Muscle of leg (tissue), 11 donors: ENCODE results near the gene TSPYL4. TPM values are rescaled to one million over a fixed set of nuclear protein-coding genes. Genes with fewer than 3 reads are reported as not detected.
A peak's percentile ranks its signal among the peaks of the same experiment; 100 is the strongest.
"Not testable (repeated sequence)": the region's sequence is repeated elsewhere in the genome, so short reads cannot be mapped to it uniquely, and the experiment has no call there.

Experiments
- DNase-seq: peaks from one replicate; pipeline ENCODE4 v3.0.0; 2013
- H3K27ac ChIP-seq: one replicate; pipeline ENCODE4 v1.5.1; 2013; ENCODE audit warnings: mild to moderate bottlenecking, low read length, control low read depth
- H3K27me3 ChIP-seq: one replicate; pipeline ENCODE4 v1.6.1; 2013; ENCODE audit warnings: low read length; ENCODE audit not compliant: control insufficient read depth, insufficient read depth
- H3K36me3 ChIP-seq: one replicate; pipeline ENCODE4 v1.6.1; 2013; ENCODE audit warnings: low read length; ENCODE audit not compliant: control insufficient read depth, insufficient read depth
- H3K4me1 ChIP-seq: one replicate; pipeline ENCODE4 v1.6.1; 2013; ENCODE audit warnings: low read length; ENCODE audit not compliant: control insufficient read depth, insufficient read depth
- H3K4me3 ChIP-seq: one replicate; pipeline ENCODE4 v1.5.1; 2013; ENCODE audit warnings: low read length, control low read depth
- H3K9me3 ChIP-seq: replicated peaks from 2 replicates; pipeline ENCODE4 v1.6.1; 2013; ENCODE audit warnings: low read depth, low read length; ENCODE audit not compliant: control insufficient read depth
- WGBS: methylation state at CpG from one replicate; pipeline ENCODE4 v1.1.5; 2013; ENCODE audit warnings: missing lambda C conversion rate; ENCODE audit not compliant: insufficient coverage; 5-methylcytosine and 5-hydroxymethylcytosine counted together
- polyA plus RNA-seq, 8 donors: library from polyadenylated mRNA; unstranded; fragments of 120-200 nt; gene quantifications; one replicate each; pipeline versions ENCODE4 v1.2.1 to v1.2.3, GENCODE V29; 2013; ENCODE audit warnings: inconsistent platforms in 1 of 8, low replicate concordance in 1 of 8; ENCODE audit not compliant: insufficient read length in 8 of 8, insufficient read depth in 1 of 8
- total RNA-seq: library from RNA; stranded (reverse); fragments of 120-200 nt; gene quantifications from one replicate; pipeline ENCODE4 v1.2.4, GENCODE V29; 2013

The TSPYL4 gene
- total and polyA plus RNA-seq, 9 donors: 11.8 to 25.2 (median 18.7) TPM

DNA sequence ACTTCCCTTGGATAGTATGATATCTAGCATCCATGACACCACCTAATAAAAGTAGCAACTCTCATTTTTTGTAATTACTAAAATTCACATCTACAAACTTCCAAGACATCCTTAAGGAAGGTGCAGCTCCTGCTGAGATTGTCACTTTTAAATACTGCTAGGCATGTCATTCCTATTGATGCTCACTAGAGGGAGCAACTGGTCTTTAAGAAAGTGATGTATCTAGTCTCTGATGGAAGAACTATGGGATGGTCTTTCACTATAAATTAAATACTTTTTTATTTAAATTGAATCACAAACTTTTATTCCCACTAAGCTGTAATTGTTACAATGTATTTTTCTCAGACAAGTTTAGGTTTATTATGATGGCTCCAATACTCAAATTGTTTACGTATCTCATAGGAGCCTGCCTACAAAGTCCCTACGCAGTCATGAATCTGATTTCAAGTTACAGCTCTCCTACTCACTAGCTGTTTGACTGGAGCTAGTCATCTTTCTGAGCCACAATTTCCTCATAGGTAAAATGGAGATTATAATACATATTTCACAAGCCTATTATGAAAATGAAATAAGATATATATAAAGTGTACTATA, 33.9 kb upstream of the TSPYL4 start:
- H3K4me3 ChIP-seq: no peak overlapping the region
- no CpG with 5 or more reads among the region's 2 CpGs for WGBS
- DNase-seq: peak; percentile 64
- no peak overlapping the region for H3K27ac ChIP-seq
- H3K36me3 ChIP-seq: no peaks in the 10 kb centered on the region
- H3K4me1 ChIP-seq: no peaks in the 10 kb centered on the region
- H3K9me3 ChIP-seq: no peaks in the 10 kb centered on the region
- H3K27me3 ChIP-seq: no peaks in the 10 kb centered on the region

DNA sequence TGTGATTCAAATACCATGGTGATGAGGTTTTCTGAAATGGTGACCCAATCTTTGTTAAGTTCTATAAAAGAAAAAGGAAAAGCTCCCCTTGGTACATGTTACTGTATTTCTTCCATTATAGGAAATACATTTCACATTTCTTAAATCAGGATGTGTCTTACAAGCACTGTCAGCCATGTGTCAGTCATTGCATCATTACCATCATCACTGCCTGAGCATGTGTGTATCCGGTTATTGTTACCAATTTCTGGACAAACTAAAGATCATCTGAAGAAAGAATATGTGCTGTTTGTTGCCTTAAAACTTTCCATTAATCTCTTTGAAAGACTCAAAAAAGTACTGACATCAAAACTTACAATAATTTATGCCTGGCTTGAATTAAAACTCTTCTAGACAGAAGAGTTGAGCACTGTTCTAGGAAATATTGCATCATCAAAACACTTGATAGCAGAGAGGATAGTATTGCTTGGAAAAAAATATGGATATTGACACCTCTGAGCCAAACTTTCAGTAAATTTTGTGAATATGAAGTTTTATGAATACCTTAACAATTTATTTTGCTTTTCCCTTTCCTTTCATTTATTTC, 33.0 kb upstream of the TSPYL4 start:
- H3K36me3 ChIP-seq: no peaks in the 10 kb centered on the region
- H3K9me3 ChIP-seq: no peaks in the 10 kb centered on the region
- WGBS: no CpG with 5 or more reads among the region's 1 CpG
- H3K27ac ChIP-seq: no peak overlapping the region
- H3K27me3 ChIP-seq: no peaks in the 10 kb centered on the region
- no peak overlapping the region for H3K4me3 ChIP-seq
- H3K4me1 ChIP-seq: no peaks in the 10 kb centered on the region
- no peak for DNase-seq

DNA sequence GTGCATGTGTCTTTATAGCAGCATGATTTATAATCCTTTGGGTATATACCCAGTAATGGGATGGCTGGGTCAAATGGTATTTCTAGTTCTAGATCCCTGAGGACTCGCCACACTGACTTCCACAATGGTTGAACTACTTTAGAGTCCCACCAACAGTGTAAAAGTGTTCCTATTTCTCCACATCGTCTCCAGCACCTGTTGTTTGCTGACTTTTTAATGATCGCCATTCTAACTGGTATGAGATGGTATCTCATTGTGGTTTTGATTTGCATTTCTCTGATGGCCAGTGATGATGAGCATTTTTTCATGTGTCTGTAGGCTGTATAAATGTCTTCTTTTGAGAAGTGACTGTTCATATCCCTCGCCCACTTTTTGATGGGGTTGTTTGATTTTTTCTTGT, 31.1 kb upstream of the TSPYL4 start:
- H3K9me3 ChIP-seq, H3K4me1 ChIP-seq, H3K27ac ChIP-seq, H3K36me3 ChIP-seq, DNase-seq, H3K4me3 ChIP-seq, H3K27me3 ChIP-seq: not testable (repeated sequence)
- no CpG with 5 or more reads among the region's 4 CpGs for WGBS

DNA sequence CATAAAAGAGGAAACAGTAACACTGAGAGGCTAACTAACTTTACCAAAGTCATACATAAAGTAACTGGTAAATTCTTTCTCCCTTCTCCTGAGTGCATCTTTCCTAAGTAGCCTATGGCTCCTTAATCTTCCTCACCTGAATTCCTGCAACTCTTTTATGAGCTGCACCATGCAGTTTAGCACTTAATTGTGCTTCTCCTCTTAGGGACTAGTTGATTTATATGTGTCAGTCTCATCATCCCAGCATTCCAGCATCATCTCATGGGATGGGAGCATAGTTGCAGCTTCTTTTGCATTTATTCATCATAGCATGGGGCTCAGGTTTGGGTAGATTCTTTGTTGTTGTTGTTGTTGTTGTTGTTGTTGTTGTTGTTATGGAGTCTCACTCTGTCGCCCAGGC, 29.3 kb upstream of the TSPYL4 start:
- no peak for DNase-seq
- no CpG with 5 or more reads among the region's 1 CpG for WGBS
- no peaks in the 10 kb centered on the region for H3K27me3 ChIP-seq
- no peaks in the 10 kb centered on the region for H3K9me3 ChIP-seq
- H3K4me3 ChIP-seq: no peak overlapping the region
- no peak overlapping the region for H3K27ac ChIP-seq
- H3K4me1 ChIP-seq: peaks cover 15% of the 10 kb centered on the region
- H3K36me3 ChIP-seq: peaks cover 4% of the 10 kb centered on the region

DNA sequence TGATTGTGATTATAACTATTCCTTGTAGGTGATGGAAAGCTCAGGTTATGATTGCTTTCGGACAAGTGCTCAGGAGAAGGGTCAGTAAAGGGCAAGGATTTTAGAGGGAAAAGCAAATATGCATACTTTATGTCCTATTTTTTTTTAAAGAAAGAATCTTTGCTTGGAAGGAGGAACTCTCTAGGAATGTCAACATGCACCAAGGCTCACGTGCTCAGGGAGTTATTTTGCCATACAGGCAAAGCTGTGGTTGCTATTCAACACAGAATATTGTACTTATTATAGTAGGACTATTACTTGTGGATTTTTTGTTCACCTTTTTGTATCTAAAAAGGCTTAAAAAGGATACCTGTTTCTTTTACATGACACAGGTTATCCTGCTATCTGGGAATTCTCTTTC, 28.8 kb upstream of the TSPYL4 start:
- Histone ChIP-seq H3K4me1 (peaks cover 20% of the 10 kb centered on the region), H3K4me3 (no peak overlapping the region), H3K27me3 (no peaks in the 10 kb centered on the region), H3K9me3 (no peaks in the 10 kb centered on the region), H3K27ac (no peak overlapping the region), H3K36me3 (peaks cover 9% of the 10 kb centered on the region)
- no CpG with 5 or more reads among the region's 2 CpGs for WGBS
- no peak for DNase-seq

DNA sequence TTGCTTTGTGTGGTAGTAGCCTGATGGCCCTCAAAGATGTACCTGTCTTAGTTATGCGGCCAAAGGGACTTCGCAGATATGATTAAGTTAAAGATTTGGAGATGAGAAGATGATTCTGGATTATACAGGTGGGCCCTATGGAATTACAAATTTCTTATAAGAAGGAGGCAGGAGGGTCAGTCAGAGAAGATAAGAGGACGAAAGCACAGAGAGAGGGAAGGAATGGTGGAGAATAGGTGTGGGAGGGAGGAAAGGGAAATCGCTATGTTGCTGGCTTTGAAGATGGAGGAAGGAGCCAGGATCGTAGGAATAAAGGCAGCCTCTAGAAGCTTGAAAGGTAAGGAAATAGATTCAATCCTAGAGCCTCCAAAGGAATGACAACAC, 27.1 kb upstream of the TSPYL4 start:
- Histone ChIP-seq H3K9me3 (no peaks in the 10 kb centered on the region), H3K4me3 (no peak overlapping the region)
- 94% methylated on average over 3 of the region's 5 CpGs for WGBS

DNA sequence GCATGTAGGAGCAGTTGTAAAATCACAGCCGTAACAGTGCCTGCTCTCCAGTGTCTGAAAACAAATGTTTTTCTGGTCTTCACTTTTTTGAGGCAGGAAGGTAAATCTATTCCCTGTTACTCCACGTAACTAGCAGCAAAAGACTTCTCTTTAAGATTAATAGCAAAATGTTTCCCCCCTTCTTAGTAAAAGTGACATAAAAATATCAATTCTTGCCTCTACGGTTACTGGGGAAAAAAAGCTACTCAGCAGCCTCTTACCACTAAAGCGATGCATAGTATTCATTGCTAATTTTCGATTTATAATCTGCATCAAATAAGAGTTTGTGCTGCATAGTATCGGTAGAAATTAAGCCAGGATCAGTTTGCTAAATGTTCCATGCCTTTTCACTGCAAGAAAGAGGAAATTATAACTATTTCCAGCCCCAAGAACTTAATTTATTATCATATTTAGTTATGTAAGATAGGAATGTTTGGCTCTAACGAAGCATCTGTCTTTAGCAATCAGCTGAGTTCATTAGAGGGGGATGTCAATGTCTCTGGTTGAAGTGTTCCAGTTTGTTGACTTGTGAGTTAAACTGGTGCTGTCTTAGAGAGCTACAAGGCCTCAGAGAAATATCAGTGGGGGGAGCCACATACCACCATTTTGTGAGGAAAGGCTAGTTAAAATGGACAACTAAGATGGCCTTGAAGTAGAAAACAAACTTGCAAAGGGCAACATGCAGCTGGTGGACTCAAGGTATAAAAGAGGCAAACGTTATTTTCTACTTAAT, 26.5 kb upstream of the TSPYL4 start:
- peak; percentile 20 for DNase-seq
- Histone ChIP-seq H3K27me3 (no peaks in the 10 kb centered on the region), H3K4me3 (peak overlapping the region; percentile 90), H3K36me3 (peaks cover 9% of the 10 kb centered on the region), H3K4me1 (peaks cover 25% of the 10 kb centered on the region), H3K27ac (peak overlapping the region; percentile 100), H3K9me3 (no peaks in the 10 kb centered on the region)
- WGBS: 49% methylated on average over 2 of the region's 8 CpGs

More for the DNA sequence above, 27.1 kb upstream of the TSPYL4 start:
- DNase-seq: no peak
- H3K4me1 ChIP-seq: peaks cover 25% of the 10 kb centered on the region
- H3K27ac ChIP-seq: no peak overlapping the region
- H3K36me3 ChIP-seq: peaks cover 9% of the 10 kb centered on the region
- H3K27me3 ChIP-seq: no peaks in the 10 kb centered on the region

DNA sequence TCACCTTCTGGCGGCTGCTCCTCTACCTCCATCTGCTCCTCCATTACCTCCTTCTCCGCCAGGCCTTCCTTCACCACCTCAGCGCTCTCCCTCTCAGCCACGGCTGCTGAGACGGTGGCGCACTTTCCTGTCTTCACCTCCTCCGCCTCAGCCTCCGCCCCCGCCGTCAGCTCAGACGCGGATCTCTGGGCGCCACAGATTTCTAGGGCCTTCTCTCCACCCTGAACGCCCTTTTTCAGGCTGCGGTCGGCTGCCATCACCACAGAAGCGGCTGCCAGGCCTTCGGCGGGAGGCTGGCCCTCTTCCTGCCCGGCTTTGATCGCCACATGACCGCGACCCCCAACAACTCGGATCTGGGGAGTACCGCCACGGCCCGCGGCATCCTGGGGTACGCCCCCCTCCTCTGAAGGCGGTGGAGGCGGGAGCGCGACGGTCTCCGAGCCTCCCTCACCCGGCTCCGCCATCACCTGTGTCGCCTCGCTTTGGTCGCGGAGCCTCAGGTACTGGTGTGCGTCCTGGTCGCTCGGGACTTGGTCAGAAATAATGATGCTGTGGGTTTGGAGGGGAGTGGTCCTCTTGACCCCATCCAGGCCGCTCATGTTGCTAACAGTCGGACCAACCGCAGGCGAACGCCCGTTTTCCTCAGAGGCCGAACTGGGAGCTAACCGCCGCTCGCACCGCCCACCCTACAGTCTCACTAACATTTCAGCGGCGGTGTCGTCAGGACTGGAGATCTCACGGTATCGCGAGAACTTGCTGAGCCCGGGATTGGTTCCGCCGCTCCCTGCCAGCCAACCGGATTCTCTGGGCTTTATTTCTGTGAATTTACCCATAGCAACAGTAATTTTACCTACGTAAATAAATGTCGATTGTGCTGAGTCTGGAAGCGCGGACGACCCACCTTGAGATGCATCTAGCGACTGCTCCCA, 25.6 kb upstream of the TSPYL4 start, which contains the start of gene TSPYL1:
TSS of gene TSPYL1 (minus strand) at position 699 of the 929 bp plus-strand sequence. CDS start at position 599, 100 bp downstream.
- DNase-seq: peak; percentile 99
- Histone ChIP-seq H3K4me1 (peaks cover 25% of the 10 kb centered on the region), H3K27ac (peak within 1 kb of the TSS; percentile 100), H3K27me3 (no peaks in the 10 kb centered on the region), H3K4me3 (peak within 1 kb of the TSS; percentile 90), H3K36me3 (peaks cover 9% of the 10 kb centered on the region), H3K9me3 (no peaks in the 10 kb centered on the region)
- WGBS: under 1% methylated on average over 54 of the region's 71 CpGs

DNA sequence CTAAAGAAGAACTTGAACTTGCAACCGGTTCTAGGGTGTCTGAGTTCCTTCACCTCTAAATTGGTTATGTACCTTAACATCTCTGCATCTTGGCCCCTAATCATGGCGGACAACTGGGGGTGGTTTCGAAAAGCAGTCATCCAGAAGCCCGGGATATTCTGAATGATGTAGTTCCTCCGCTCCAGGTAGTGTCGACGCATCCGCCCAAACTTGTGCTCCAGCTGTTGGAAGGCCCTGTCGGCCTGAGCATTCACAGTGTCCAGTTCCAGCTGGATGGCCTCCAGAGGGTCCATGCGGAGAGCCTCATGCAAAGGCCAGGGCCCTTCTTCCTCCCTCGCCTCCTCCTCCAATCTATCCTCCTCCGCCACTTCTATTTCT, 25.0 kb upstream of the TSPYL4 start:
- H3K9me3 ChIP-seq: no peaks in the 10 kb centered on the region
- H3K27me3 ChIP-seq: no peaks in the 10 kb centered on the region
- peak overlapping the region; percentile 90 for H3K4me3 ChIP-seq
- peak overlapping the region; percentile 100 for H3K27ac ChIP-seq
- H3K4me1 ChIP-seq: peaks cover 25% of the 10 kb centered on the region
- peak; percentile 90 for DNase-seq
- WGBS: 16% methylated on average over 11 of the region's 12 CpGs
- H3K36me3 ChIP-seq: peaks cover 9% of the 10 kb centered on the region

DNA sequence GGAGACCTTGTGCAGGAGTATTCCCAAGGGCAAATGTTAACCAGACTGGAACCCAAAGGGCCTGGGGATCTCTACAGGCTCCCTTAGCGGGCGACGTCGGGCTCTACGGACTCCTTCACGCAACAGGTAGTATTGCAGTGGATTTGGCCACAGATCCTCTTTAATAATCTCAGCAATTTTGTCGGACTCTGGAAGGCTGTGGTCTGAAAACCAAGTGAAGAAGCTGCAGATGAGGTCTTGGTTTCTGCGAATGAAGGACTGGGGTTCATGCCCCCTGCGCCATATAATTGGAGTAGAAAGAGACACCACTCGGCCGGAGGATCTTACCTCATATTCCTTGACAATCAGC, 24.6 kb upstream of the TSPYL4 start:
- no peak for DNase-seq
- Histone ChIP-seq H3K36me3 (peaks cover 9% of the 10 kb centered on the region), H3K27ac (peak overlapping the region; percentile 100), H3K9me3 (no peaks in the 10 kb centered on the region), H3K4me1 (peaks cover 25% of the 10 kb centered on the region), H3K27me3 (no peaks in the 10 kb centered on the region), H3K4me3 (peak overlapping the region; percentile 90)
- WGBS: 98% methylated on average over 7 of the region's 11 CpGs
